ENCODE measurements around the gene CAMTA1.

DNA sequence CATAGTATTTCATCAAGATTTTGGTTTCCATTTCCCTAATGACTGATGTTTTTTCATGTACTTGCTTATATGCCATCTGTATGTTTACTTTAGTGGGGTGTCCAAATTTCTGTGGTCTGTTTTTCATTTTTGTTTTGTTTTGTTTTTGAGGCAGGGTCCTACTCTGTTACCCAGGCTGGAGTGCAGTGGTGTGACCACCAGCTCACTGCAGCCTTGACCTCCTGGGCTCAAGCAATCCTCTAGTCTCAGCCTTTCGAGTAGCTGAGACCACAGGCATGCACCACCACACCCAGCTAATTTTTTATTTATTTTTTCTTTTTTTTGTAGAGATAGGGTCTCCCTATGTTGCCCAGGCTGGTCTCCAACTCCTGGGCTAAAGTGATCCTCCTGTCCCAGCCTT lies 607.9 kb downstream of the CAMTA1 start:
- TF ChIP-seq, protein P1, sequence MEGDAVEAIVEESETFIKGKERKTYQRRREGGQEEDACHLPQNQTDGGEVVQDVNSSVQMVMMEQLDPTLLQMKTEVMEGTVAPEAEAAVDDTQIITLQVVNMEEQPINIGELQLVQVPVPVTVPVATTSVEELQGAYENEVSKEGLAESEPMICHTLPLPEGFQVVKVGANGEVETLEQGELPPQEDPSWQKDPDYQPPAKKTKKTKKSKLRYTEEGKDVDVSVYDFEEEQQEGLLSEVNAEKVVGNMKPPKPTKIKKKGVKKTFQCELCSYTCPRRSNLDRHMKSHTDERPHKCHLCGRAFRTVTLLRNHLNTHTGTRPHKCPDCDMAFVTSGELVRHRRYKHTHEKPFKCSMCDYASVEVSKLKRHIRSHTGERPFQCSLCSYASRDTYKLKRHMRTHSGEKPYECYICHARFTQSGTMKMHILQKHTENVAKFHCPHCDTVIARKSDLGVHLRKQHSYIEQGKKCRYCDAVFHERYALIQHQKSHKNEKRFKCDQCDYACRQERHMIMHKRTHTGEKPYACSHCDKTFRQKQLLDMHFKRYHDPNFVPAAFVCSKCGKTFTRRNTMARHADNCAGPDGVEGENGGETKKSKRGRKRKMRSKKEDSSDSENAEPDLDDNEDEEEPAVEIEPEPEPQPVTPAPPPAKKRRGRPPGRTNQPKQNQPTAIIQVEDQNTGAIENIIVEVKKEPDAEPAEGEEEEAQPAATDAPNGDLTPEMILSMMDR (IDR thresholded peaks at IDR 0.05 in 2 of 3, conservative IDR thresholded peaks at IDR 0.05 in 1 of 3; ENCODE audit: borderline replicate concordance in 1 of 3, insufficient read depth in 1 of 3, low read depth in 2 of 3, low read length in 2 of 3), result no peak
- TF ChIP-seq ZFX (IDR thresholded peaks at IDR 0.05) (no peak), SIN3A (IDR thresholded peaks at IDR 0.05; ENCODE audit: low read depth) (no peak), YY1 (IDR thresholded peaks at IDR 0.05; ENCODE audit: extremely low read depth, insufficient replicate concordance, low read depth, low read length) (no peak), POLR2A (IDR thresholded peaks at IDR 0.05; ENCODE audit: borderline replicate concordance, extremely low read depth, insufficient read depth, insufficient read length) (no peak), EZH2phosphoT487 (IDR thresholded peaks at IDR 0.05; ENCODE audit: borderline replicate concordance) (no peak)
- TF ChIP-seq, protein P2, sequence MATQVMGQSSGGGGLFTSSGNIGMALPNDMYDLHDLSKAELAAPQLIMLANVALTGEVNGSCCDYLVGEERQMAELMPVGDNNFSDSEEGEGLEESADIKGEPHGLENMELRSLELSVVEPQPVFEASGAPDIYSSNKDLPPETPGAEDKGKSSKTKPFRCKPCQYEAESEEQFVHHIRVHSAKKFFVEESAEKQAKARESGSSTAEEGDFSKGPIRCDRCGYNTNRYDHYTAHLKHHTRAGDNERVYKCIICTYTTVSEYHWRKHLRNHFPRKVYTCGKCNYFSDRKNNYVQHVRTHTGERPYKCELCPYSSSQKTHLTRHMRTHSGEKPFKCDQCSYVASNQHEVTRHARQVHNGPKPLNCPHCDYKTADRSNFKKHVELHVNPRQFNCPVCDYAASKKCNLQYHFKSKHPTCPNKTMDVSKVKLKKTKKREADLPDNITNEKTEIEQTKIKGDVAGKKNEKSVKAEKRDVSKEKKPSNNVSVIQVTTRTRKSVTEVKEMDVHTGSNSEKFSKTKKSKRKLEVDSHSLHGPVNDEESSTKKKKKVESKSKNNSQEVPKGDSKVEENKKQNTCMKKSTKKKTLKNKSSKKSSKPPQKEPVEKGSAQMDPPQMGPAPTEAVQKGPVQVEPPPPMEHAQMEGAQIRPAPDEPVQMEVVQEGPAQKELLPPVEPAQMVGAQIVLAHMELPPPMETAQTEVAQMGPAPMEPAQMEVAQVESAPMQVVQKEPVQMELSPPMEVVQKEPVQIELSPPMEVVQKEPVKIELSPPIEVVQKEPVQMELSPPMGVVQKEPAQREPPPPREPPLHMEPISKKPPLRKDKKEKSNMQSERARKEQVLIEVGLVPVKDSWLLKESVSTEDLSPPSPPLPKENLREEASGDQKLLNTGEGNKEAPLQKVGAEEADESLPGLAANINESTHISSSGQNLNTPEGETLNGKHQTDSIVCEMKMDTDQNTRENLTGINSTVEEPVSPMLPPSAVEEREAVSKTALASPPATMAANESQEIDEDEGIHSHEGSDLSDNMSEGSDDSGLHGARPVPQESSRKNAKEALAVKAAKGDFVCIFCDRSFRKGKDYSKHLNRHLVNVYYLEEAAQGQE (IDR thresholded peaks at IDR 0.05; ENCODE audit: low read depth), result no peak

All from HCT116 (cell line).